Measurements from ENCODE around the gene ATOH1.

The ATOH1 gene, protein sequence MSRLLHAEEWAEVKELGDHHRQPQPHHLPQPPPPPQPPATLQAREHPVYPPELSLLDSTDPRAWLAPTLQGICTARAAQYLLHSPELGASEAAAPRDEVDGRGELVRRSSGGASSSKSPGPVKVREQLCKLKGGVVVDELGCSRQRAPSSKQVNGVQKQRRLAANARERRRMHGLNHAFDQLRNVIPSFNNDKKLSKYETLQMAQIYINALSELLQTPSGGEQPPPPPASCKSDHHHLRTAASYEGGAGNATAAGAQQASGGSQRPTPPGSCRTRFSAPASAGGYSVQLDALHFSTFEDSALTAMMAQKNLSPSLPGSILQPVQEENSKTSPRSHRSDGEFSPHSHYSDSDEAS

DNA sequence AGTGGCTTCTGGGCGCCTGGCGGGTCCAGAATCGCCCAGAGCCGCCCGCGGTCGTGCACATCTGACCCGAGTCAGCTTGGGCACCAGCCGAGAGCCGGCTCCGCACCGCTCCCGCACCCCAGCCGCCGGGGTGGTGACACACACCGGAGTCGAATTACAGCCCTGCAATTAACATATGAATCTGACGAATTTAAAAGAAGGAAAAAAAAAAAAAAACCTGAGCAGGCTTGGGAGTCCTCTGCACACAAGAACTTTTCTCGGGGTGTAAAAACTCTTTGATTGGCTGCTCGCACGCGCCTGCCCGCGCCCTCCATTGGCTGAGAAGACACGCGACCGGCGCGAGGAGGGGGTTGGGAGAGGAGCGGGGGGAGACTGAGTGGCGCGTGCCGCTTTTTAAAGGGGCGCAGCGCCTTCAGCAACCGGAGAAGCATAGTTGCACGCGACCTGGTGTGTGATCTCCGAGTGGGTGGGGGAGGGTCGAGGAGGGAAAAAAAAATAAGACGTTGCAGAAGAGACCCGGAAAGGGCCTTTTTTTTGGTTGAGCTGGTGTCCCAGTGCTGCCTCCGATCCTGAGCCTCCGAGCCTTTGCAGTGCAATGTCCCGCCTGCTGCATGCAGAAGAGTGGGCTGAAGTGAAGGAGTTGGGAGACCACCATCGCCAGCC lies at the start of gene ATOH1:
TSS of gene ATOH1 (plus strand) at position 422 of the 663 bp plus-strand sequence. CDS start at position 596, 174 bp downstream.
- DNase-seq (ENCODE audit: low read depth, low spot score), result no peak

DNA sequence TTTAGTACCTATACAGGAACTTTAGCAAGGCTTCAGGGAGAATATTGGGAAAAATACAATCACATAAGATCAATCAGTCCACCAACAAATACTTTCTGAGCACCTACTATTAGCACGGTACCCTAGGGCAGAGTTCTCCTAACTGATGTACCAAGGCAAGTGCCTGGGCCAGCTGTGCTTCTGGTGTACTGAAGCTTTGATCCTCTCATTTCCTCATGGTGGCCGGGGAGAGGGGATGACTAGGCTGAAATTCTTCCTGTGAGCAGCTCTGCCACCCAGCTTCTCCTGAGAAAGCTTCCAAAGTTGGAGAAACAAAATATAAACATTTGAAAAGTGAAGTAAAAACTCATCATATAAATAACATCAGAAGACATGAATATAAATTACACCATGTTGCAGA lies 49.3 kb upstream of the ATOH1 start:
- no peak for DNase-seq (ENCODE audit: low read depth, low spot score)

DNA sequence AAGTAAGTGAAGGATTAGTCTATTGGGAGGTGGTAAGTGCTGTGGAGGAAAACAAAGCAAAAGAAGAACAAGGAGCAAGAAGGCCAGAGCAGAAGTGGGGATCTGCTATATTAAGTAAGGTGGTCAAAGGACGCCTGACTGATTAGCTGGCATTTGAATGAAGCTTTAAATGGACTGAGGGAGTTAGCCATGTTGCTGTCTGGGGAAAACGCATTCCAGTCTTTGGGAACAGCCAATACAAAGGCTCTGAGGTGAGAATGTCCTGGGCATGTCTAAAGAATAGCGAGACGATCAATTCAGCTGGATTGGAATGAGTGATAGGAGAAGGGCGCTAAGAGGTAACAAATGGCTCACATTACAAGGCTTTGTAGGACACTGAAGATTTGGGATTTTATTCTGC lies 48.5 kb upstream of the ATOH1 start:
- DNase-seq (ENCODE audit: low read depth, low spot score), result no peak

GRCh38 chr4:93781198-93781597 lies 47.4 kb upstream of the ATOH1 start:
- DNase-seq (ENCODE audit: low read depth, low spot score), result no peak

DNA sequence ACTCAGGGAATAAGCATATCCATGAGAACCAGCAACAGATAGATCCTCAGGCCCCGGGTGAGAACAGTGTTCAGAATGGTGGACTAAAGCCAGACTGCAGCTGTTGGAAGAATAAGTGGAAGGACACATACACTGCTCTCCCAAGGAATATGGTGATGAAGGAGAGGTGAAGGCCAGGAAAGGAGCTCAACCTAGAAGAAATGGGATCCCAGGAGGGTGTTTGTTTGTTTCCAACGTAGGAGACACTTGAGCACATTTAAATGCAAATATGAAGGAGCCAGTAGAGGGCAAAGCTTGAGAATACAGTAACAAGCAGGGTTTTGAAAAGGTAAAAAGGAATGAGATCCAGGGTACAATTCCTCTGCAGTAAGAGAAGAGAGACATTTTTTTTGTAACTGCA lies 42.4 kb upstream of the ATOH1 start:
- no peak for DNase-seq (ENCODE audit: low read depth, low spot score)

DNA sequence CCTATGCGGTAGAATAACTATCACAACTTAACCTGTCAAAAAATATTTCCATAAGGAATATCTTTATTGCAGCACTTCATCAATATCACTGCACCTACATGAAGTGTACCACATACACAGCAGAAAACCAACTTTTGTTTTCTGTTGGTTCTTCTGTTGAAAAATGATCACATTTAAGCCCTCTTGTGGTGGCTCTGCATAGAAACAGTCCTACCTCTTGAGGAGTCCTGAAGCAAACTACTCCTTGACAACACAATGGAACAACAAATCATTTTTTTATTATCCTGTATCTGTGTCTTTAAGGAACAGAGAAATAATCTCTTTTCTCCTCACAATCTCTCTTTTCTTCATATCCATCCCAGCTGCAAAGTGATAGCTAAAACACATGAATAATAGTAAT lies 39.8 kb upstream of the ATOH1 start:
- peak; percentile 6 for DNase-seq (ENCODE audit: low read depth, low spot score)

DNA sequence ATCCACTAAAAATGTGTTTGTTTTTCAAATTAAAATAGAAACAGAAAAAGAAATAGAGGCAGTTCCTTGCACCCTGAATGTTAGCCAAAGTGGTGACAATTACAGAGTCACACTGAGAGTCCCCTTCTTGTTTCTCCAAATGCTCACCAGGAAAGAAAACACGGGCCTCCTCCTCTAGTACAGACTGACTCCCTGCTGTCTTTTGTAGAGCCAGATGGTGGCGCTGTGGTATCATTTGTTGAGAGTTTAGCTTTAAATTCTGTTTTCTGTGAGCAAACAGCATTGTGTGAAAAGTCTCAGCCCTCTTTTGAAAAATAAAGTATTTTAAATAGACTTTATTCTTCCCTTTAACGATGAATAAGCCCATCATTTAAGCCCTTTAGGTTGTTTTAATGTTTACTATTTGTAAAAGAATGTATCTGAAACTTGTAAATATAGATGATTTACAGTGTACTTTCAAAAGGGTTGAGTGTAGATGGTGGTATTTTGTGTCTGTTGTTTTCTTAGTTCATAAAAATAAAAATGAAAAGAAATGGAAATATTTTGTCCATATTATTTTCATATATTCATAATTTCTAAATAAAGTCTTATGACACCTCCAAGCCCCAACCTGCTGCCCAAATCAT lies 36.9 kb upstream of the ATOH1 start:
- peak; percentile 29 for DNase-seq (ENCODE audit: low read depth, low spot score)

DNA sequence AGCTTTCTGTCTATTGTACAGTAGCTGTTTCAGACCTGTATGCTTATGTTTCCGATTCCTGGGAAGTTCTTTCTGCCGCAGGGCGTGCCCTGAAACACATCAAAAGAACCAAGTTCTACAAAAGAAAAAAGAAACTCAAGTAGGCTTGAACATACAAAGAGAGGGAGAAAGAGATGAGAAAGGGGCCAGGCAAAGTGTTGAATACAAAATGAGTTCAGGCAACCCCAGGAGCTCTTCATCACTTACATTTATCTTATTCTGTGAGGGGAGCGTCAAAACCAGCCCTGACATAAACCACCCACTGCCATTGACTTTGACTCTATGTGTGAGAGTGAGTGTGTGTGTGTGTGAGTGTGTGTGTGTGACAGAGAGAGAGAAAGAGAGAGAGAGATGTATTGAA lies 26.5 kb upstream of the ATOH1 start:
- no peak for DNase-seq (ENCODE audit: low read depth, low spot score)

DNA sequence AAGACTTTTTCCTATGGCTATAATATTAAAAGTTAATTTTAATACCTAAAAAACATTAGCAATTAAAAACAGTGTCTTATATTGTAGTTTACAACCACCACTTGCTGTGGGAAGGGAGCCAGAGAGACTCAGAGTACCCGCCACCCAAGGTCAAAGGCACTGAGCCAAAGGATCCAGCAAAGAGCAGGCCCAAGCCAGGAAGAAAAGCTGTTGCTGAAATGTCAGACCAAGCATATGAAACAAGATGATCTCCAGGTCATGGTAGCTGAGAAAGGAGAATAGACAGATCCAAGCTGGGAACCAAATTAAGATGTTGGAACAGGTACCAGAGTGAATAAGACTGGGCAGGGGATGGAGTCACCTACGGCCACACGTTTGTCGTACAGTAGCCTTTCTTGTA lies 18.8 kb upstream of the ATOH1 start:
- no peak for DNase-seq (ENCODE audit: low read depth, low spot score)

DNA sequence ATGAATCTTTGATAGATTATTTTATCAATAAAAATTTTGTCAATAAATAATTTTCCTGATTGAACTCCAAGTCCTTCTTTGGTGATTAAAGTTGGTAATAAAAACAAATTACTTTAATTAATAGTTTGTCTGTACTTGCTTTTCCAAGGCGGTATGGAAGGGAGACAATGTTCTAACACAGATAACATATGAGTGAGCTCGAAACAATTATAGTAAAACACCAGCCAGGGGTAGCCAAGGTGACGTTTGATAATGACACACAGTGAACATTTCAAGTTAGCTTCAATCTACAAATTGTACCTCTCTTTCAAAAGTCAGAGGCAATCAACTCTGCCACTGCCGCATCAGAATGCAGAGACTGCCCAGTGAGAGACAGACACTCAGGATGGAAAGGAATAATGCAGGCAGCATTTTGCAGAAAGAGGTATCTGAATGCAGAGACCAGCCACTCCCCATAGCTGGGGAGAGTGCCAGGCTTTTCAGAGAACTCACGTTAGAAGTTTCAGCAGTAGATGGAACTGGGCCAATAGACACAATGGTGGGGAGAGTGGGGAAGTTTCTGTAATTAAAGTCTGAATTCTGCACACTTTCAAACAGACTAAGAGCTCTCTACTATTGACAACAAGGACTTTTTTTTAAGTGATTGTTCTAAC lies 18.1 kb upstream of the ATOH1 start:
- DNase-seq (ENCODE audit: low read depth, low spot score), result no peak

GRCh38 chr4:93813092-93813491 lies 15.5 kb upstream of the ATOH1 start:
- no peak for DNase-seq (ENCODE audit: low read depth, low spot score)

GRCh38 chr4:93814141-93814540 lies 14.4 kb upstream of the ATOH1 start:
- no peak for DNase-seq (ENCODE audit: low read depth, low spot score)

GRCh38 chr4:93814722-93815121 lies 13.8 kb upstream of the ATOH1 start:
- no peak for DNase-seq (ENCODE audit: low read depth, low spot score)

- no peak for DNase-seq (ENCODE audit: low read depth, low spot score)
Measured at GRCh38 chr4:93825551-93826216, 2.9 kb upstream of the ATOH1 start.

GRCh38 chr4:93827272-93827947 lies 1.1 kb upstream of the ATOH1 start:
- DNase-seq (ENCODE audit: low read depth, low spot score), result no peak

GRCh38 chr4:93828995-93829819 lies 654 bp downstream of the ATOH1 start:
- no peak for DNase-seq (ENCODE audit: low read depth, low spot score)

- no peak for DNase-seq (ENCODE audit: low read depth, low spot score)
Measured at GRCh38 chr4:93829820-93830687, 1.5 kb downstream of the ATOH1 start.

DNA sequence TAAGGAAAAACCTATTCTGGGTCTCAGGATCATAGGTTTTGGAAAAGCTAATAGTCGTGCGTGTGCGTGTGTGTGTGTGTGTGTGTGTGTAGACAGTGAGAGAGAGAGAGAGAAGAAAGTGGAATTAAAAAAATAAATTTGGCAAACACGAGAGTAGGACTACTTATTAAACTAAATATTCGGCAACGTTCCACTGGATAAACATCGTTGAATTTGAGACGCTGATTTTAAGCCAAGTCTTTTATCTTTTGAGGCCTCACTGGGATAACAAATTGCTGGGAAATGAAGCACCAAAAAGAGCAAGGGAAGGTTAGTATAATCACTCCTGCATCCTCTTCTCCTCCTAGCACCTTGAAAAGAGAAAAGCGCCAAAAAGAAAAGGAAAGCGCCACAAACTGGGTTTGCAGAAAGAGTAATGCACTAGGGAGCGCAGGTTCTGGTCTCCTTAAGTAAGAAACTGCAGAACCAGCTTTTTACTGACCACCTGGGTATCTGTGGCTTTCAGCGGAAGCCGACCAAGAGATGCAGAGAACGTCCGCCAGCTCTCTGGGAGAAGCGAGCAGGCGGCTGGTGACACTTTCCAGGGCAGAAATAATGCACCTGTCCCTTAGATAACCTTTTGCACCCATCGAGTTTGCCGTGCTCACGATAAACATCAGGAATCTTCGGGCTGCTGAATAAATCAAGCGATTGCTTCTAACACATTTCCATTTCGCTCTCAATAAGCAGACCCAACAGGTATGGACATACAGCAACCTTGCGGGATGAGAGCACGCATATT lies 3.4 kb downstream of the ATOH1 start:
- DNase-seq (ENCODE audit: low read depth, low spot score), result no peak

Data from smooth muscle cell of the brain vasculature (primary cell).